H1 (cell line): ENCODE data around the gene CUTA. TPM values are rescaled to one million over a fixed set of nuclear protein-coding genes. Genes with fewer than 3 reads are reported as not detected.

ENCODE experiments used
- CTCF ChIA-PET: fragments of 300-600 bp; sonication (Branson Sonifier 250); formaldehyde crosslinking; loops from one replicate; lab custom pipeline; 2021; ENCODE audit not compliant: partially characterized antibody; lab: Charles Lee
- POLR2A ChIA-PET: fragments of 300-600 bp; sonication (Branson Sonifier 250); formaldehyde crosslinking; loops from one replicate; lab custom pipeline; 2021; ENCODE audit warnings: inconsistent platforms; ENCODE audit not compliant: partially characterized antibody; lab: Charles Lee
- DNase-seq, 2 experiments: peaks; one replicate each; pipeline versions ENCODE4 v3.0.0 to v3.0.0-alpha.2; 2010 to 2022; ENCODE audit warnings: low spot score in 2 of 2, low read depth in 1 of 2, mixed read lengths in 1 of 2
- FAIRE-seq: peaks from 2 replicates; lab custom pipeline; 2011; peaks lifted over from hg19 to GRCh38; lab: Jason Lieb, UNC
- H2AFZ ChIP-seq: 2 replicates; pipeline ENCODE4 v1.8.1; 2012; ENCODE audit warnings: low read length, inconsistent platforms
- H2AK5ac ChIP-seq: 2 replicates; pipeline ENCODE4 v1.6.1; 2013; ENCODE audit warnings: low read depth, low read length
- H2BK120ac ChIP-seq: replicated peaks from 2 replicates; pipeline ENCODE3; 2013; ENCODE audit warnings: low read depth, low read length, inconsistent platforms
- H2BK12ac ChIP-seq: 2 replicates; pipeline ENCODE4 v1.6.1; 2013; ENCODE audit warnings: low read depth, low read length
- H2BK15ac ChIP-seq: 2 replicates; pipeline ENCODE4 v1.6.1; 2013; ENCODE audit warnings: low read length
- H2BK20ac ChIP-seq: 2 replicates; pipeline ENCODE4 v1.6.1; 2013; ENCODE audit warnings: low read length
- H2BK5ac ChIP-seq: 2 replicates; pipeline ENCODE4 v1.6.1; 2013; ENCODE audit warnings: low read depth, low read length
- H3K14ac ChIP-seq: 2 replicates; pipeline ENCODE4 v1.6.1; 2013; ENCODE audit warnings: inconsistent platforms; ENCODE audit not compliant: insufficient read length
- H3K18ac ChIP-seq: 2 replicates; pipeline ENCODE4 v1.6.1; 2013; ENCODE audit warnings: low read length; ENCODE audit errors: extremely low read depth
- H3K23ac ChIP-seq: 2 replicates; pipeline ENCODE4 v1.6.1; 2013; ENCODE audit warnings: inconsistent platforms; ENCODE audit not compliant: insufficient read length
- H3K23me2 ChIP-seq: 2 replicates; pipeline ENCODE4 v1.6.1; 2013; ENCODE audit warnings: low read depth, low read length
- H3K27ac ChIP-seq: 2 replicates; pipeline ENCODE4 v1.6.1; 2011; ENCODE audit warnings: low read depth, low read length, inconsistent platforms
- H3K27me3 ChIP-seq, 4 experiments: replicated peaks in 1 of 4; 1 replicate in 1 of 4; 2 replicates in 3 of 4; pipeline versions ENCODE4 v1.6.1 to v1.8.1; 2011 to 2013; ENCODE audit warnings: low read length in 3 of 4, mild to moderate bottlenecking in 3 of 4, inconsistent platforms in 2 of 4, mixed read lengths in 2 of 4, moderate library complexity in 1 of 4; ENCODE audit not compliant: control insufficient read depth in 3 of 4, insufficient read depth in 3 of 4; ENCODE audit errors: extremely low read depth in 1 of 4
- H3K36me3 ChIP-seq, 4 experiments: 2 replicates each; pipeline versions ENCODE4 v1.6.1 to v1.8.1; 2011 to 2013; ENCODE audit warnings: mild to moderate bottlenecking in 4 of 4, low read length in 3 of 4, moderate library complexity in 2 of 4, control low read depth in 1 of 4, inconsistent platforms in 1 of 4; ENCODE audit not compliant: insufficient read depth in 4 of 4, control insufficient read depth in 2 of 4
- H3K4ac ChIP-seq: replicated peaks from 2 replicates; pipeline ENCODE3; 2013; ENCODE audit warnings: low read length, low read depth, mixed read lengths, inconsistent platforms; ENCODE audit not compliant: insufficient read length
- H3K4me1 ChIP-seq, 4 experiments: replicated peaks in 1 of 4; 1 replicate in 1 of 4; 2 replicates in 3 of 4; pipeline versions ENCODE4 v1.6.1 to v1.8.1; 2011 to 2013; ENCODE audit warnings: low read length in 3 of 4, inconsistent platforms in 2 of 4, mixed read lengths in 1 of 4; ENCODE audit not compliant: insufficient read depth in 4 of 4, control insufficient read depth in 3 of 4
- H3K4me2 ChIP-seq, 2 experiments: 2 replicates each; pipeline versions ENCODE4 v1.6.1 to v1.8.1; 2011 to 2013; ENCODE audit warnings: low read depth in 2 of 2, low read length in 2 of 2, control low read depth in 1 of 2, inconsistent platforms in 1 of 2, mild to moderate bottlenecking in 1 of 2; ENCODE audit not compliant: insufficient read depth in 1 of 2
- H3K4me3 ChIP-seq, 4 experiments: fragments of 200-600, 300-600 bp in 1 of 4; sonication (generic), shearing (Covaris generic), sonication (Bioruptor Twin) in 1 of 4; 2 replicates each; pipeline versions ENCODE4 v1.5.1 to v1.8.1; 2011 to 2016; ENCODE audit warnings: low read length in 4 of 4, low read depth in 3 of 4, control low read depth in 2 of 4, inconsistent platforms in 2 of 4, mild to moderate bottlenecking in 2 of 4, mixed read lengths in 1 of 4, moderate library complexity in 1 of 4; ENCODE audit not compliant: insufficient read depth in 2 of 4; ENCODE audit errors: extremely low read depth in 1 of 4
- H3K56ac ChIP-seq: replicated peaks from 2 replicates; pipeline ENCODE3; 2013; ENCODE audit warnings: low read depth, mild to moderate bottlenecking, mixed read lengths, low read length, inconsistent platforms; ENCODE audit not compliant: insufficient read length
- H3K79me1 ChIP-seq: 2 replicates; pipeline ENCODE4 v1.6.1; 2013; ENCODE audit warnings: low read depth, low read length, control low read depth
- H3K79me2 ChIP-seq, 2 experiments: 2 replicates each; pipeline versions ENCODE4 v1.6.1 to v1.8.1; 2012 to 2013; ENCODE audit warnings: low read length in 2 of 2, mild to moderate bottlenecking in 2 of 2, inconsistent platforms in 1 of 2; ENCODE audit not compliant: insufficient read depth in 2 of 2, control insufficient read depth in 1 of 2
- H3K9ac ChIP-seq, 4 experiments: replicated peaks in 1 of 4; 1 replicate in 1 of 4; 2 replicates in 3 of 4; pipeline versions ENCODE4 v1.6.1 to v1.8.1; 2011 to 2013; ENCODE audit warnings: low read depth in 3 of 4, low read length in 3 of 4, control low read depth in 2 of 4, mild to moderate bottlenecking in 2 of 4, moderate library complexity in 2 of 4, inconsistent platforms in 1 of 4; ENCODE audit errors: extremely low read depth in 1 of 4
- H3K9me3 ChIP-seq, 2 experiments: 2 replicates each; pipeline versions ENCODE4 v1.6.1 to v1.8.1; 2012 to 2013; ENCODE audit warnings: mild to moderate bottlenecking in 2 of 2, moderate library complexity in 2 of 2, control low read depth in 1 of 2, inconsistent platforms in 1 of 2, low read depth in 1 of 2, low read length in 1 of 2, mixed read lengths in 1 of 2; ENCODE audit not compliant: insufficient read depth in 2 of 2
- H4K20me1 ChIP-seq, 2 experiments: replicated peaks in 1 of 2; 2 replicates each; pipeline versions ENCODE3 to v1.8.1; 2011 to 2013; ENCODE audit warnings: inconsistent platforms in 2 of 2, low read length in 2 of 2, mild to moderate bottlenecking in 1 of 2; ENCODE audit not compliant: insufficient read depth in 2 of 2, control insufficient read depth in 1 of 2
- H4K5ac ChIP-seq: 2 replicates; pipeline ENCODE4 v1.6.1; 2013; ENCODE audit warnings: low read length, low read depth, mixed read lengths, inconsistent platforms; ENCODE audit not compliant: insufficient read length
- H4K8ac ChIP-seq: 2 replicates; pipeline ENCODE4 v1.8.0; 2013; ENCODE audit warnings: mild to moderate bottlenecking, moderate library complexity, low read length, inconsistent platforms; ENCODE audit not compliant: insufficient read depth; ENCODE audit errors: extremely low read depth
- H4K91ac ChIP-seq: replicated peaks from 2 replicates; pipeline ENCODE3; 2013; ENCODE audit warnings: low read length, mixed read lengths, inconsistent platforms; ENCODE audit not compliant: insufficient read length
- NRF1 ChIP-seq: IDR thresholded peaks from 2 replicates; pipeline ENCODE4 v1.6.1; 2011; ENCODE audit warnings: mild to moderate bottlenecking, low read depth, low read length, improper control_type of control experiment
- POLR2A ChIP-seq, 2 experiments: IDR thresholded peaks; 1 replicate in 1 of 2; 2 replicates in 1 of 2; pipeline ENCODE4 v1.6.1; 2011; ENCODE audit warnings: low read depth in 2 of 2, low read length in 2 of 2, mild to moderate bottlenecking in 2 of 2; ENCODE audit errors: control extremely low read depth in 1 of 2
- RAD21 ChIP-seq, 2 experiments: IDR thresholded peaks in 1 of 2; conservative IDR thresholded peaks in 1 of 2; 2 replicates each; pipeline ENCODE4 v1.6.1; 2011; ENCODE audit warnings: low read depth in 2 of 2, low read length in 2 of 2, improper control_type of control experiment in 1 of 2, inconsistent platforms in 1 of 2, mild to moderate bottlenecking in 1 of 2, moderate library complexity in 1 of 2
- SIX5 ChIP-seq: IDR thresholded peaks from 2 replicates; pipeline ENCODE4 v1.6.1; 2011; ENCODE audit warnings: mild to moderate bottlenecking, low read depth, low read length
- SP2 ChIP-seq: IDR thresholded peaks from 2 replicates; pipeline ENCODE4 v1.6.1; 2012; ENCODE audit warnings: mild to moderate bottlenecking, low read length, inconsistent platforms
- TCF12 ChIP-seq: IDR thresholded peaks from 2 replicates; pipeline ENCODE4 v1.6.1; 2011; ENCODE audit warnings: low read depth, mild to moderate bottlenecking, low read length
- WGBS, 2 experiments: shearing (Covaris generic) in 1 of 2; methylation state at CpG; one replicate each; pipeline versions ENCODE4 v1.1.6 to v1.1.7; 2013 to 2015; ENCODE audit warnings: low lambda C conversion rate in 2 of 2, mixed read lengths in 2 of 2, inconsistent platforms in 1 of 2, low coverage in 1 of 2, missing lambda C conversion rate in 1 of 2; ENCODE audit not compliant: insufficient replicate concordance in 2 of 2, insufficient coverage in 1 of 2, insufficient read length in 1 of 2; ENCODE audit errors: extremely low coverage in 1 of 2, missing lambda C conversion rate in 1 of 2; 5-methylcytosine and 5-hydroxymethylcytosine counted together
- polyA plus RNA-seq, 7 experiments: library from polyadenylated mRNA; depleted of rRNA in 3 of 7; stranded (reverse) in 5 of 7; unstranded in 2 of 7; fragments of >200 nt in 5 of 7; fragments of 200-250 nt in 2 of 7; gene quantifications; 1 replicate in 5 of 7; 2 replicates in 1 of 7; 4 replicates in 1 of 7; pipeline versions ENCODE4 v1.2.1 to v1.2.3, GENCODE V29; 2011 to 2013; ENCODE audit warnings: missing spikeins in 2 of 7, mixed read lengths in 2 of 7
- total RNA-seq: library from RNA; stranded (reverse); fragmentation: NEBNext Ultra II Directional; extraction: Animal tissue kit (Norgen Biotek cat#: 25700); gene quantifications from 2 replicates; pipeline ENCODE4 v1.2.1, GENCODE V29; 2021

The CUTA gene
- total and polyA plus RNA-seq, 2 of the 8 experiments (the other 6 are each of a cell fraction or from before 2014, with no cell fraction given), result 297 to 460 TPM

DNA sequence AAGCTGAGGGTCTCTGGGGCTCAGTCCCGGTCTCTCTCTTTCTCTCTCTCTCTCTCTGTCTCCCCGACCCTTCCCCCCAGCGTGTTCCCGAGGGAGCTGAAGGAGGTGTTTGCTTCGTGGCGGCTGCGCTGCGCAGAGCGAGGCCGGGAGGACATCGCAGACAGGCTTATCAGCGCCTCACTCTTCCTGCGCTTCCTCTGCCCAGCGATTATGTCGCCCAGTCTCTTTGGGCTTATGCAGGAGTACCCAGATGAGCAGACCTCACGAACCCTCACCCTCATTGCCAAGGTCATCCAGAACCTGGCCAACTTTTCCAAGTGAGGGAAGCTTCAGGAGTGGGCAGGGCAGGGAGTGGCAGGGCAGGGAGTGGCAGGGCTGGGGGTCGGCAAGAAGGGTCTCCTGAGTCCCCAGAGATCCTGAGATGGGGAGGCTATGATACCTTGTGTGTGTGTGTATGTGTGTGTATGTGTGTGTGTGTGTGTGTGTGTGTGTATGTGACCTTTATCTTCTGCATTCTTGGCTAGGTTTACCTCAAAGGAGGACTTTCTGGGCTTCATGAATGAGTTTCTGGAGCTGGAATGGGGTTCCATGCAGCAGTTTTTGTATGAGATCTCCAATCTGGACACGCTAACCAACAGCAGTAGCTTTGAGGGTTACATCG, 22.9 kb upstream of the CUTA start:
- H3K4me2 ChIP-seq, result no peak overlapping the region
- no peak overlapping the region for H4K5ac ChIP-seq
- 0 out of 2 replicates have a peak, but pooled peaks cover 2% of the 10 kb centered on the region for H3K79me1 ChIP-seq
- no peak overlapping the region for H2BK5ac ChIP-seq
- H3K4me1 ChIP-seq, result no peaks in the 10 kb centered on the region; a peak in 1 of 7 replicates
- CTCF ChIA-PET, result interaction anchor here (0.7 to 4.7 kb wide), 6 partner anchors 9 to 654 kb away, joined by 3 to 22 read pairs (median 4); no protein-coding TSS in a partner anchor
- H2BK20ac ChIP-seq, result no peak overlapping the region
- no peak overlapping the region for H4K8ac ChIP-seq
- 86% methylated on average over 19 of the region's 19 CpGs; no CpG with 5 or more reads in 1 of the 2 experiments for WGBS, 2 experiments
- H3K9me3 ChIP-seq, result no peaks in the 10 kb centered on the region
- TF ChIP-seq POLR2A (IDR thresholded peaks at IDR 0.05; ENCODE audit: control extremely low read depth in 1 of 2, low read depth in 2 of 2, low read length in 2 of 2), result no peak
- TF ChIP-seq SIX5, result no peak
- TF ChIP-seq RAD21 (IDR thresholded peaks at IDR 0.05 in 1 of 2, conservative IDR thresholded peaks at IDR 0.05 in 1 of 2; ENCODE audit: low read depth in 2 of 2, low read length in 2 of 2), result no peak
- no peak for TF ChIP-seq NRF1
- TF ChIP-seq SP2, result no peak
- no peak for TF ChIP-seq TCF12
- TF ChIP-seq, all 59 proteins: peak for 0
- FAIRE-seq, result no peak
- Histone ChIP-seq H2BK15ac (no peak overlapping the region), H3K9ac (no peak overlapping the region), H3K23ac (no peak overlapping the region), H3K27me3 (no peaks in the 10 kb centered on the region), H3K14ac (no peak overlapping the region), H3K4me3 (no peak overlapping the region), H2BK12ac (no peak overlapping the region), H2AFZ (no peak overlapping the region), H3K36me3 (peaks cover 46 to 96% (median 82%) of the 10 kb centered on the region in 4 experiments), H3K23me2 (no peaks in the 10 kb centered on the region), H4K20me1 (peaks cover 4 to 31% of the 10 kb centered on the region in 2 experiments), H2AK5ac (no peak overlapping the region), H4K91ac (no peak overlapping the region), H2BK120ac (no peak overlapping the region), H3K27ac (no peak overlapping the region), H3K18ac (no peak overlapping the region), H3K56ac (no peak overlapping the region), H3K4ac (no peak overlapping the region), H3K79me2 (peaks cover 0 to 8% of the 10 kb centered on the region in 2 experiments; a peak in 2 of 4 replicates)
- POLR2A ChIA-PET, result interaction anchor here (0.7 to 14.8 kb wide), 9 partner anchors 10 to 165 kb away, joined by 3 to 381 read pairs (median 4); partner anchors contain the start of genes CUTA, PFDN6, WDR46 and ZBTB9
- DNase-seq, result no peak
